GM12873 (cell line): ENCODE data around the gene XXYLT1.

Source experiments
- TF ChIP-seq, protein P1 (sequence below): IDR thresholded peaks from 2 replicates; pipeline ENCODE4 v1.5.1; 2012; ENCODE audit warnings: low read depth, mild to moderate bottlenecking, moderate library complexity, low read length, control low read depth; ENCODE audit not compliant: insufficient read depth; ENCODE audit errors: missing control alignments

Gene XXYLT1

DNA sequence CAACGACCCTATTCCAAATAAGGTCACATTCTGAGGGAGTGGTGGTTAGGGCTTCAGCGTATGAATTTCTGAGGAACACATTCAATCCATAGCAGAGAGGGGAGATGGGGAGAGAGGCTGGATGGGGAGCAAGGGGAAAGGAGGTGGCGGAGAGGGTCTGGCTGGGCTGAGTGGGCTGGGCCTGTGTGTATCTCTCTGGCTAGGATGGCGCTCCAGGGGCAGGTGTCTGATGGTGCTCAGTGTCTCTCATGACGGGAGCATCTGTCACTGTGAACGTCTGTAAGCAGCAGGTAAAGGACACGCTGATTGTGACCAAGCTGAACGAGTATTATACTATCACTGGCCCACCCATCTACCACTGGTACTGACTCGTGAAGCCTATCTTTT is 159.6 kb downstream of the XXYLT1 start:
- TF ChIP-seq, protein P1, sequence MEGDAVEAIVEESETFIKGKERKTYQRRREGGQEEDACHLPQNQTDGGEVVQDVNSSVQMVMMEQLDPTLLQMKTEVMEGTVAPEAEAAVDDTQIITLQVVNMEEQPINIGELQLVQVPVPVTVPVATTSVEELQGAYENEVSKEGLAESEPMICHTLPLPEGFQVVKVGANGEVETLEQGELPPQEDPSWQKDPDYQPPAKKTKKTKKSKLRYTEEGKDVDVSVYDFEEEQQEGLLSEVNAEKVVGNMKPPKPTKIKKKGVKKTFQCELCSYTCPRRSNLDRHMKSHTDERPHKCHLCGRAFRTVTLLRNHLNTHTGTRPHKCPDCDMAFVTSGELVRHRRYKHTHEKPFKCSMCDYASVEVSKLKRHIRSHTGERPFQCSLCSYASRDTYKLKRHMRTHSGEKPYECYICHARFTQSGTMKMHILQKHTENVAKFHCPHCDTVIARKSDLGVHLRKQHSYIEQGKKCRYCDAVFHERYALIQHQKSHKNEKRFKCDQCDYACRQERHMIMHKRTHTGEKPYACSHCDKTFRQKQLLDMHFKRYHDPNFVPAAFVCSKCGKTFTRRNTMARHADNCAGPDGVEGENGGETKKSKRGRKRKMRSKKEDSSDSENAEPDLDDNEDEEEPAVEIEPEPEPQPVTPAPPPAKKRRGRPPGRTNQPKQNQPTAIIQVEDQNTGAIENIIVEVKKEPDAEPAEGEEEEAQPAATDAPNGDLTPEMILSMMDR: no peak

DNA sequence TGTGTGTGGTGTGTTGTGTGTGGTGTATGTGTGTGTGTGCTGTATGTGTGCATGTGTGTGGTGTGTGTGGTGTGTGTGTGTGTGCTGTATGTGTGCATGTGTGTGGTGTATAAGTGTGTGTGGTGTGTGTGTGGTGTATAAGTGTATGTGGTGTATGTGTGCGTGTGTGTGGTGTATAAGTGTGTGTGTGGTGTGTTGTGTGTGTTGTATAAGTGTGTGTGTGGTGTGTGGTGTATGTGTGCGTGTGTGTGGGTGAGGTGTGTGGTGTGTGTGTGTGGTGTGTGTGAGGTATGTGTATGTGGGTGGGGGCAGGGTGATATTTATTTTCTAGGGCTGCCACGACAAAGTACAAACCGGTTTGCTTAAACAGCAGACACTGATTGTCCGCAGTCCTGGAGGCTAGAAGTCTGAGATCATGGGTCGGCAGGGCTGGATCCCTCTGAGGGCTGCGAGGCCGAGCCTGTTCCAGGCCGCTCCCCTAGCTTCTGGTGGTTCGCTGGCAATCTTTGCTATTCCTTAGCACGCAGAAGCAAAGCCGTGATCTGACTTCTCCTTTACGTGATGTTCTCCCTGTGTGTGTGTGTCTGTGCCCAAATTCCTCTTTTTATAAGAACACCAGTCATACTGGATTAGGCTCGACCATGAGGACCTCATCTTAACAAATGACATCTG is 160.2 kb downstream of the XXYLT1 start:
- TF ChIP-seq, protein P1: no peak

DNA sequence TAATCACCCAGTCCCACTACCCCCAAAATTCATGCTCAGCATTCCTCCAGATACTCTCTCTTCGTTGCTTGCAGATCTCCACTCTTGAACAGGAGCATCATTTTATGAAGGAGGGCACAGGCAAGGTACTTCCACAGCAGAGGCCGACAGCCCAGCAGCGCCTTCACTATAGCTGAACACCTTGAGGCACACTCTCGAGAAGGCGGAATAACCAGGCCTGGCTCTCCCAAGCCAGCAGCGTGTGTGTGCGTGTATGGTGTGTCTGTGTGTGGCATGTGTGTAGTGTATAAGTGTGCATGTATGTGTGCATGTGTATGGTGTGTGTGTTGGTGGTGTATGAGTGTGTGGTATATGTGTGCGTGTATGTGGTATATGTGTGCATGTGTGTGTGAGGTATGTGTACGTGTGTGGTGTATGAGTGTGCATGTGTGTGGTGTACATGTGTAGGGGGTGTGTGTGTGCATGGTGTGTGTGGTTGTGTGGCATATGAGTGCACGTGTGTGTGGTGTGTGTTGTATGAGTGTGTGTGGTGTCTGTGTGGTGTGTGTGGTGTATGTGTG is 161.8 kb downstream of the XXYLT1 start:
- TF ChIP-seq, protein P1: no peak

DNA sequence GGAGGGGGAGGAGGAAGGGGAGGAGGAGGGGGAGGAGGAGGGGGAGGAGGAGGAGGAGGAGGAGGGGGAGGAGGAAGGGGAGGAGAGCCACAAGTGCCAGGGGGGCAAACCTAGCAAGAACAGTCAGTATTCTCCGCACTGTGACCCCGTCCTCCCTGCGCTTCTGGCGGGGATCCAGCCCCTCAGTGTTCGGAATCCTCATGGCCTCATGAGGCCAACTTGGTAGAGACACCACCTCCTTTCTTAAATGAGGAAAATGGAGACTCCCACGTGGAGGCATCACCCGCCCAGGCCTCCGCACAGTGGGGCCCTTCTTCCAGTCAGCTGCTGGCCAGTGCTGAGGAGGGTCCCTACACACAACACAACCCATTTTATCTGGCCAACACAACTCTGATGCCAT is 163.4 kb downstream of the XXYLT1 start:
- TF ChIP-seq, protein P1: no peak

DNA sequence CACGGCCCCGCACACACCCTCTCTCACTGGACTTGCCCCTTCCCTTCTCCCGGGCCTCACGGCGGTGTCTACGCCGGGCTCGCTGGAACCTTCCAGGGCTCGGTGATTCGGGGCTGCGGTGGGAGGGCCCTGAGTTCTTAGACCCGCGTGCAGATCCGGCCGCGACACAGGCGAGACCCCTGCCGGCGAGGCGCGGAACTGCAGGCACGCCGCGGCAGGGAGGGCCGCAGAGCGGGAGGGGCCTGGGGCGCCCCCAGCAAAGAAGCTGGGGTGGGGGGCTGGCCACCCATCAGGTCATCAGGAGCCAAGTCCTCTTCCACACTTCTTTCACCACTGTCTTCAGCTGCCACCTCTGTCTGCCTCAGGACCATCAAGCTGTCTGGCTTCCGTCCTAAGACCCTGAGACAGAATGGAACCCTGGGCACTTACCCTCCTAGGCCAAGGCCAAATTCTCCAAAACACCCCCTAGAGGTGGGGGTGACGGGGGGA is 164.5 kb downstream of the XXYLT1 start:
- TF ChIP-seq, protein P1: peak; percentile 88

- TF ChIP-seq, protein P1: no peak
These were observed 165.0 kb downstream of the XXYLT1 start for GRCh38 chr3:195105841-195106417.

GRCh38 chr3:195105389-195105788 is 165.6 kb downstream of the XXYLT1 start:
- TF ChIP-seq, protein P1: no peak
